GM23338 (cell line): ENCODE measurements around the gene CFAP70.

ENCODE experiments used
- ETS1 ChIP-seq: IDR thresholded peaks from 2 replicates; pipeline ENCODE4 v1.6.1; 2016; ENCODE audit warnings: antibody characterized with exemption
- EZH2 ChIP-seq: fragments of 200-600 bp; sonication (generic); IDR thresholded peaks from one replicate; pipeline ENCODE4 v1.8.0; 2017; ENCODE audit warnings: antibody characterized with exemption, mild to moderate bottlenecking, low read depth; ENCODE audit not compliant: unreplicated experiment
- EZH2phosphoT487 ChIP-seq: fragments of 200-600 bp; sonication (generic); IDR thresholded peaks from one replicate; pipeline ENCODE4 v1.8.1; 2018; ENCODE audit warnings: antibody characterized with exemption; ENCODE audit not compliant: unreplicated experiment
- JUNB ChIP-seq: IDR thresholded peaks from one replicate; pipeline ENCODE4 v1.6.1; 2016; ENCODE audit warnings: antibody characterized with exemption; ENCODE audit not compliant: unreplicated experiment
- NANOG ChIP-seq: IDR thresholded peaks from 2 replicates; pipeline ENCODE4 v1.6.1; 2016; ENCODE audit warnings: antibody characterized with exemption, borderline replicate concordance
- POLR2AphosphoS5 ChIP-seq: IDR thresholded peaks from 2 replicates; pipeline ENCODE4 v1.6.1; 2016; ENCODE audit warnings: antibody characterized with exemption, low read depth
- REST ChIP-seq: IDR thresholded peaks from one replicate; pipeline ENCODE4 v1.6.1; 2018; ENCODE audit warnings: antibody characterized with exemption; ENCODE audit not compliant: unreplicated experiment
- STAT1 ChIP-seq: IDR thresholded peaks from one replicate; pipeline ENCODE4 v1.6.1; 2016; ENCODE audit warnings: antibody characterized with exemption; ENCODE audit not compliant: unreplicated experiment
- ZNF114 ChIP-seq: fragments of 250-450 bp; sonication (Bioruptor Pico); IDR thresholded peaks from 2 replicates; pipeline ENCODE4 v1.5.0; 2020; ENCODE audit warnings: mild to moderate bottlenecking, moderate library complexity
- TF ChIP-seq, protein P1 (sequence below), 2 experiments: fragments of 200-600 bp in 1 of 2; sonication (generic) in 1 of 2; conservative IDR thresholded peaks; 2 replicates each; pipeline versions ENCODE4 v1.5.1 to v1.6.1; 2016 to 2017; ENCODE audit warnings: antibody characterized with exemption in 2 of 2, low read depth in 2 of 2, mild to moderate bottlenecking in 2 of 2, moderate library complexity in 1 of 2

DNA sequence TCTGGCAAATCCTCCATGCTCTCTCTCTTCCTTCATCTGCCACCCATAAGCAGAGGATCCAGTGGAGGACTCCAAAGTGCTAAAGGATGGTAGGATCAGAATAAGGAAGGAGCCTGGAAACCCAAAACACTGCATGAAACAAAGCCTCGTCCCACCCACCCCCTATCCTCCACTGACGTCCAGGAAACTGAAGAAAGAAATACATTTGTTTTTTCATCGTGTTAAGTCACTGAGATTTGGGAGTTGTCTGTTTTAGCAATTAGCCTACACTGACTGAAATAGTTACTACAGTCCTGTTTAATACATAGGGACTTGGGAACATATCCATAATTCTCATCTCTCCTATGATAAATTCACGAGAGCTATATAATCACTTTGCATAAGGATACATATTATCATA lies 40.4 kb upstream of the CFAP70 start:
- TF ChIP-seq NANOG = no peak
- no peak for TF ChIP-seq POLR2AphosphoS5
- no peak for TF ChIP-seq REST
- TF ChIP-seq, protein P1, sequence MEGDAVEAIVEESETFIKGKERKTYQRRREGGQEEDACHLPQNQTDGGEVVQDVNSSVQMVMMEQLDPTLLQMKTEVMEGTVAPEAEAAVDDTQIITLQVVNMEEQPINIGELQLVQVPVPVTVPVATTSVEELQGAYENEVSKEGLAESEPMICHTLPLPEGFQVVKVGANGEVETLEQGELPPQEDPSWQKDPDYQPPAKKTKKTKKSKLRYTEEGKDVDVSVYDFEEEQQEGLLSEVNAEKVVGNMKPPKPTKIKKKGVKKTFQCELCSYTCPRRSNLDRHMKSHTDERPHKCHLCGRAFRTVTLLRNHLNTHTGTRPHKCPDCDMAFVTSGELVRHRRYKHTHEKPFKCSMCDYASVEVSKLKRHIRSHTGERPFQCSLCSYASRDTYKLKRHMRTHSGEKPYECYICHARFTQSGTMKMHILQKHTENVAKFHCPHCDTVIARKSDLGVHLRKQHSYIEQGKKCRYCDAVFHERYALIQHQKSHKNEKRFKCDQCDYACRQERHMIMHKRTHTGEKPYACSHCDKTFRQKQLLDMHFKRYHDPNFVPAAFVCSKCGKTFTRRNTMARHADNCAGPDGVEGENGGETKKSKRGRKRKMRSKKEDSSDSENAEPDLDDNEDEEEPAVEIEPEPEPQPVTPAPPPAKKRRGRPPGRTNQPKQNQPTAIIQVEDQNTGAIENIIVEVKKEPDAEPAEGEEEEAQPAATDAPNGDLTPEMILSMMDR (conservative IDR thresholded peaks at IDR 0.05; ENCODE audit: low read depth in 2 of 2) = no peak
- no peak for TF ChIP-seq ZNF114 (CRISPR knock-in tag)
- no peak for TF ChIP-seq EZH2
- TF ChIP-seq JUNB = no peak
- no peak for TF ChIP-seq STAT1
- no peak for TF ChIP-seq ETS1
- no peak for TF ChIP-seq EZH2phosphoT487
